Endometrium (tissue), 2 donors: ENCODE data around the gene TRAPPC1.
"Not testable (repeated sequence)": the region's sequence is repeated elsewhere in the genome, so short reads cannot be mapped to it uniquely, and the experiment has no call there.

Experiments
- FAIRE-seq: peaks from 2 replicates; lab custom pipeline; 2012; peaks lifted over from hg19 to GRCh38; lab: Jason Lieb, UNC
- donor health status: control.
- donor health status: control.

TRAPPC1 gene, protein sequence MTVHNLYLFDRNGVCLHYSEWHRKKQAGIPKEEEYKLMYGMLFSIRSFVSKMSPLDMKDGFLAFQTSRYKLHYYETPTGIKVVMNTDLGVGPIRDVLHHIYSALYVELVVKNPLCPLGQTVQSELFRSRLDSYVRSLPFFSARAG

GRCh38 chr17:7931709-7932482, at the start of gene TRAPPC1, which contains the start of gene CNTROB:
Gene TRAPPC1 (minus strand): TSS chr17:7931946. CDS start chr17:7931829, 117 bp downstream.
Gene CNTROB (plus strand): TSS chr17:7932206. CDS start chr17:7933080, 874 bp downstream.
- FAIRE-seq, result peak; percentile 99

GRCh38 chr17:7977805-7978204, 46.1 kb upstream of the TRAPPC1 start:
- no peak for FAIRE-seq

GRCh38 chr17:7977039-7977438, 45.3 kb upstream of the TRAPPC1 start:
- FAIRE-seq, result no peak

- FAIRE-seq, result no peak
Measured at GRCh38 chr17:7974638-7975131, 42.9 kb upstream of the TRAPPC1 start.

DNA sequence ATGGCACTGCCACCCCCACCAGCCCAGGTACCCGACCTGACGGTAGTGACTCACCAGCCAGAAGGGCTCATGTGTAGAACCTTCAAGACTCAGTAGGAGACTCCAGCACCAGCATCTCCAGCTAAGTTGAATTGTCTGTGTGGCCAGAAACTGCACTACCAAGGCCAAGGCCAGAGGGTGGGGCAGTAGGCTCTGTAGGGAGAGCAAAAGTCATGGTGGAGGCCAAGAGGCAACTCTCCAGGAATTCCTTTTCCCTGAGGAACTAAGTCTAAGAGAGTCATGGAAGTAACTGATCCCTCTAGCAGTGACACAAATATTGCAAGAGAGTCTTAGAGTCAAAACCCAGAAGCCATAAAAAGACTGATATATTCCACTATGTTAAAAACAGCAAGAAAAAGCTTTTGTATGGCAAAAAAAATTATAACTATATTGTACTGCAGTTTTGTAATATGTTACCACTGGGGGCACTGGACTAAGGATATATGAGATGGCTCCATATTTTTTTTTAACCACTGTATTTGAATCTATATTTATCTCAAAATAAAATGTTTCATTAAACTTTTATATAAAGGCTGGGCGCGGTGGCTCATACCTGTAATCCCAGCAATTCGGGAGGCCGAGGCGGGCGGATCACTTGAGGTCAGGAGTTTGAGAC, 40.5 kb upstream of the TRAPPC1 start:
- FAIRE-seq, result no peak

- FAIRE-seq, result no peak
Measured at GRCh38 chr17:7971651-7972050, 39.9 kb upstream of the TRAPPC1 start.

GRCh38 chr17:7969433-7969832, 37.7 kb upstream of the TRAPPC1 start:
- no peak for FAIRE-seq

- no peak for FAIRE-seq
Measured at GRCh38 chr17:7967751-7968150, 36.0 kb upstream of the TRAPPC1 start.

GRCh38 chr17:7961421-7961820, 29.7 kb upstream of the TRAPPC1 start:
- no peak for FAIRE-seq

GRCh38 chr17:7959503-7960253, 27.9 kb upstream of the TRAPPC1 start:
- FAIRE-seq, result no peak

DNA sequence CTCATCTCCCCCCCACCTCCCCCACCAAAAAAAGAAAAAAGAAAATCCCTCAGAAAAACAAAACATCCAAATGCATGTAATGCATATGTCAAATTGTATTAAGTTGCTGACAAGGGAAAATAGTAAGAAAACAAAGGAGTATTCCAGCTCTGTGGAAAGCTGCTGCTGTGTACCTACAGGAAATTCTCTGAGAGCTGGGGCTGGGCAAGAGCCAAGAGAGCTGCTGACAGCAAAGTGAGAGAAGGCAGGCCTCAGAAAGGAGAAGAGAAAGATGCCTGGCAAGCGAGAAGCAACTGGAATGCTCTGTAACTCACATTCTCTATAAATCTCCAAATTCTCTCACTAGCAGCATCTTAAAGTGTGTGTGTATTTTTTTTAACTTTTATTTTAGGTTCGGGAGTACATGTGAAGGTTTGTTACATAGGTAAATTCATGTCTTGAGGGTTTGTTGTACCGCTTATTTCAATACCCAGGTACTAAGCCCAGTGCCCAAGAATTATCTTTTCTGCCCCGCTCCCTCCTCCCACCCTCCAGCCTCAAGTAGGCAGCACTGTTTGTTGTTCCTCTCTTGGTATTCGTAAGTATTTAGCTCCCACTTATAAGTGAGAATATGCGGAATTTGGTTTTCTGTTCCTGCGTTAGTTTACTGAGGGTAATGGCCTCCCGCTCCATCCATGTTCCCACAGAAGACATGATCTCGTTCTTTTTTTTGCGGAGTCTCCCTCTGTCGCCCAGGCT, 24.7 kb upstream of the TRAPPC1 start:
- FAIRE-seq, result no peak

GRCh38 chr17:7955414-7956227, 23.9 kb upstream of the TRAPPC1 start:
- FAIRE-seq, result no peak

- not testable (repeated sequence) for FAIRE-seq
Measured at GRCh38 chr17:7953266-7953665, 21.5 kb upstream of the TRAPPC1 start.

DNA sequence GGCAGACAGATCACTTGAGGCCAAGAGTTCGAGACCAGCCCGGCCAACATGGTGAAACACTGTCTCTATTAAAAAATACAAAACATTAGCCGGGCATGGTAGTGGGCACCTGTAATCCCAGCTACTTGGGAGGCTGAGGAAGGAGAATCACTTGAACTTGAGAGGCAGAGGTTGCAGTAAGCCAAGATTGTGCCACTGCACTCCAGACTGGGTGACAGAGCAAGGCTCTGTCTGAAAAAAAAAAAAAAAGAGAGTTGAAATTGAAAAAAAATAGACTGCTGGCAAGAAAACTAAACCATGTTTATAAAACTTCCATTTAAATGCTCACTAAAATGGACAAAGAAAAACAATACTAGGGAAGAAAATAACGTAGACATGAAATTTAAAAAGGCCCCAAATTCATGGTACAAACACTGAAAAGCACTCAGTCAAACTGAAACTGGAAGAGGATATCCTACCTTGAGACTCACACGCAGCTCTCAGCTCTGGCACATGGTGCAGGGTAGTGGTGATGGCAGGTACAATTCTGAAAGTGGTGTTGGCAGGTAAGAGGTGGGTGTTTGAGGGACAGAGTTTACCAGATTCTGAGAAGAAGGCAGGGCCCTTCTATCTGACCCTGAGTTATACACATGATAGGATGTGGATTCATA, 19.5 kb upstream of the TRAPPC1 start:
- FAIRE-seq, result no peak

DNA sequence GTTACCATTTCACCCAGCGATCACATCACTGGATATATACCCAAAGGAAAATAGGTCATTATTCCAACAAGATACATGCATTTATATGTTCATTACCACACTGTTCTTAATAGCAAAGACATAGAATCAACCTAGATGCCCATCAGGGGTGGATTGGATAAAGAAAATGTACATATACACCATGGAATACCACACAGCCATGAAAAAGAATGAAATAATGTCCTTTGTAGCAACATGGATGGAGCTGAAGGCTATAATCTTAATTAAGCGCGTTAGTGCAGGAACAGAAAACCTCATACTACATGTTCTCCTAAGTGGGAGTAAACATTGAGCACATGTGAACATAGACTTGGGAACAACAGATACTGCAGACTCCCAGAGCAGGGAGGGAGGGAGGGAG, 18.8 kb upstream of the TRAPPC1 start:
- FAIRE-seq, result no peak

DNA sequence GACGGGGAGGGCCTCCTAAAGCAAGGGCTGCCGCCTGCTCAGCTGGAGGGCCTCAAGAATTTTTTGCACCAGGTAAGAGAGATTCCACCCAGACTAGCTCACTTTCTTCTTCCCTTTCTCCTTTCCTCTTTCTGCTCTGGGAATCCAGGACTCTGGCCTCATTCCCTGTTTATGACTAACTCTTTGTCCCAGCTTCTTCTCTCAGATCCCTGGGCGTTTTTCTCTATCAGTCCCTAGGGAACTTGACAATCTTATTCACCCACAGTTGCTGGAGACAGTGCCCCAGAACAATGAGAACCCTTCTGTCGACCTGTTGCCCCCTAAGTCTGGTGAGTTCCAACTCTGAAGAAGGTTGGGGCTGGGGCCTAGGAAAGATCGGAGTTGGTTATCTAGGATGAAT, 15.9 kb upstream of the TRAPPC1 start:
- FAIRE-seq, result no peak

GRCh38 chr17:7946441-7946840, 14.7 kb upstream of the TRAPPC1 start:
- FAIRE-seq, result no peak

DNA sequence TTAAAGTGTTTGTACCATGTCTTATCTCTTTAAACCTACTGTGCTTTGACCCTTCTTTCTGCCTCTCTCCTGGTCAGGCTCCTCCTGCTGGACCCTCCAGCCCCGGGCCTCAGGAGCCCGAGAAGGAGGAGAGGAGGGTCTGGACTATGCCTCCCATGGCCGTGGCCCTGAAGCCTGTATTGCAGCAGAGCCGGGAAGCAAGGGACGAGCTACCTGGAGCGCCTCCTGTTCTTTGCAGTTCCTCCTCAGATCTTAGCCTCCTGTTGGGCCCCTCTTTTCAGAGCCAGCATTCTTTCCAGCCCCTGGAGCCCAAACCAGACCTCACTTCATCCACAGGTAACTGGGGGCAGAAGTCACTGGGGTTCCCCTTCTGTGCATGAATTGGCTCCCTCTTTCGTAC, 13.9 kb upstream of the TRAPPC1 start:
- FAIRE-seq, result no peak

DNA sequence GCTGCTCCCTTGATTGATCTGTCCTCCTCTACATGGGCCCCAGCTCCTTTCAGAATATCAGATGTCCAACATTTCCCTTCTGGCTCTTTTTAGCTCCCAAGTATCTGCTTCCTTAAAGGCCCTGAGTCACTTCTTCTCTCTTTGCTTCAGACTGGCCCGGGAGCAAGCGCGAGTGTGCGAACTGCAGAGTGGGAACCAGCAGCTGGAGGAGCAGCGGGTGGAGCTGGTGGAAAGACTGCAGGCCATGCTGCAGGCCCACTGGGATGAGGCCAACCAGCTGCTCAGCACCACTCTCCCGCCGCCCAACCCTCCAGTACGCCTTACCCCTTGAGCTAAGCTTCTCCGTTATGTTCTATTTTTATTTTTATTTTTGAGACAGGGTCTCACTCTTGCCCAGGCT, 12.6 kb upstream of the TRAPPC1 start:
- FAIRE-seq, result no peak

DNA sequence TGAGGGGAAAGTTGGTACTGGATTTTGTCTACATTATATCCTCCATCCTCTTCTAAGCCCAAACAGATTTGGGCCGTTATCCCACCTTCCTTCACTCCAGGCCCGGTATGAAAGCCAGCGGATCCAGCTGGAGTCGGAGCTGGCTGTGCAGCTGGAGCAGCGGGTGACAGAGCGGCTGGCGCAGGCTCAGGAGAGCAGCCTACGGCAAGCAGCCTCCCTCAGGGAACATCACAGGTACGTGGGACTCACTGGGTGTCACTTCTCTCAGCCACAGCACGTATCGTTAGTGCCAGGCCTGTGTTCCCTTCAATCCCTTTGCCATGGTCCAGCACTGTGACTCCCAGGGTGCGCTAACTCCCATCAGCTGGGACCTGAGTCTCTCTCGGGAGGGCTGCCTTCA, 11.5 kb upstream of the TRAPPC1 start:
- FAIRE-seq, result no peak
